GM19372 (cell line): ENCODE data around the gene SNRPE.
"Not testable (repeated sequence)": the region's sequence is repeated elsewhere in the genome, so short reads cannot be mapped to it uniquely, and the experiment has no call there.

Experiments used
- ATAC-seq: cut with Tn5 transposase; IDR thresholded peaks from one replicate; pipeline ENCODE4 v1.9.1; 2021; ENCODE audit warnings: mild to moderate bottlenecking, low read depth, moderate library complexity; ENCODE audit not compliant: unreplicated experiment

SNRPE gene

GRCh38 chr1:203861379-203862184 lies at the start of gene SNRPE:
SNRPE (plus strand) TSS chr1:203861599; CDS start chr1:203861660, 61 bp downstream.
- ATAC-seq = peak; percentile 98

- no peak for ATAC-seq
Observed at GRCh38 chr1:203813581-203814341, 47.6 kb upstream of the SNRPE start.

DNA sequence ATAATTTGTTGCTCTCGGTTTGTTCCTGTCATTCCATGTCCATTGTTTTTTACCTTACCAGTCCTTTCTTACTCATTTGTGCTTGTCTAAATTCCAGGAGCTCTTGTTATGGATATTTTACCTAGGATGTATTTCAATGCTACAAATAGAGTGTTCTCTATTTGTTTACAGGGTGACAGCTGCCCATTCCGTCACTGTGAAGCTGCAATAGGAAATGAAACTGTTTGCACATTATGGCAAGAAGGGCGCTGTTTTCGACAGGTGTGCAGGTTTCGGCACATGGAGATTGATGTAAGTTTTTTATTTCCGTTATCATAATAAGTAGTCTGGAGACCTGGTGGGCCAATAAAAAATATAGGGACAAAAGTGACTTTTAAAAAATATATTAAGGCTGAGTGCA lies 43.0 kb upstream of the SNRPE start:
- no peak for ATAC-seq

DNA sequence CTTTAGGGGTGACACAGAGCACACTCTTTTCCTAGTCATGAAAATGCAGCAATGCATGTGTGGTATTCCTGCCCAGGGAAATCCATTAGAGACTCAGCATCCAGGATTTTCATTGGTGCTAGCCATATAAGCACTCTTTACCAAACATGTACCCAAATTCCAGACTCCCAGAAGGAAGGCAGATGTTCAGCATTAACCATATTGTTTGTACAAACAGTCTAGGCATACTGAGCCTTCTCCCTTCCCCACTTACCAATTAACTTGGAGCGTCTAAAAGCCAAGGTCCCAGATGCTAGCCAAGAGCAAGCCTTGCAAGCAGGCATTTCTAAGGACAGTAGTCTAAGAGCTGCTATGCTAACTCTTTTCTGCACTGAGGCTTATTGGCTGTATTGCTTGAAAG lies 38.1 kb upstream of the SNRPE start:
- no peak for ATAC-seq

DNA sequence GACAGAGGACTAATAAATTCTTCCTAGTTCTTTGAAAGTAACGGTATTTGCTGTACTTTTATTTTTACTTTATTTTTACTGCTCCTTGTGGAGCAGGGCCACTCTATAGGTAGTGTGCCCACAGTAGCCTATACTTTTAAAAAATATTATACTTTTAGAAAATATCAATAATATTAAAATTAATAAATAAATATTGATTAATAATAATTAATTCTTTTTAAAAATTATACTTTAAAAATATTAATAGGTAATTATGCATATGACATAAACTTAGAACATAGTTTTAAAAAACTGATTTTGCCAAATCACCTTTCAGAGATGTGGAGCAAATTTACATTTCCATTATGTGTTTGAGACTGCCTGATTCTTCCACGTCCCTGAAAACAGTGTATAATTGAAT lies 35.2 kb upstream of the SNRPE start:
- ATAC-seq = no peak

DNA sequence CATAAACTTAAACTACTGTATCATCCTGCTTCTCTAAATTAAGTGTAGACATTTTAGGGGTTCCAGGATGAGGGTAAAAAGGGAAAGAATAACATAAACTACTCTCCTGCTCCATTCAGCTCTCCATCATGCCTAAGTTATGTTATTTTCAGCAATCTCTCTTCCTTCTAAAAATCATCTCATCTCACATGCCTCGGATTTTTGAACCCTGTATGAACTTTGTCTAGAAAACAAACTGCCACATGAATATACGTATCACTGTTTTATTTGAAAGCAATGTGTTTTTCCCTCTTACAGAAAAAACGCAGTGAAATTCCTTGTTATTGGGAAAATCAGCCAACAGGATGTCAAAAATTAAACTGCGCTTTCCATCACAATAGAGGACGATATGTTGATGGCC lies 33.4 kb upstream of the SNRPE start:
- no peak for ATAC-seq

DNA sequence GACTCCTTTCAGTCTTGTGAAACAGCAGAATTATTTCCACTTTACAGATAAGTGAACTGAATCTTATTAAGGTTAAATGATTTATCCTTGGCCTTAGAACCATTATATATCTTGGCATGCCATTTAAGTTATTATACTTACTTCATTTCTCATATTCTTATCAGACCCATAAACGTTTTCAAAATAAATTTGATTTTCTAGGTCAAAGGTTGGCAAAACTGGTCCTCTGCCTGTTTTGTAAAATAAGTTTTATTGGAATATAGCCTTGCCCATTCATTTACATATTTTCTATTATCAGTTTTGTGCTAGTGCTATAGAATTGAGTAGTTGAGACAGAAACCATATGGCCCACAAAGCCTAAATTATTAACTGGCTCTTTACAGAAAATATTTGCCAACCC lies 32.9 kb upstream of the SNRPE start:
- no peak for ATAC-seq

GRCh38 chr1:203829247-203829646 lies 32.2 kb upstream of the SNRPE start:
- not testable (repeated sequence) for ATAC-seq

DNA sequence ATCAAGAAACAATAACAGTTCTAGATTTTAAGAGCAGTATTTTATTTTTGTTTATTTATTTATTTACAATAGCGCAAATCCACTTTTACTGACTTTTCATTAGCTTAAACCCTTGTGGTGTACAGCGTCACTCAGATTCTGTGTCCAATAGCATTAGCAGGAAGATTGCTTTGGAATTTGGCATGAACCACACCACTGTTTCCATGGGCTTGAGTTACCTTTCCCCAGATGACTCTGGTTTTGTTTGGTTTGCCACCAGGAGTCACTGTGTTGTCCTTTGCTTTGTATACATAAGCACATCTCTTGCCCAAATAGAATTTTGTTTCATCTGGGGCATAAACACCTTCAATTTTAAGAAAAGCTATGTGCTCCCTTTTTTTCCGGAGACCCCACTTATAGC lies 25.9 kb upstream of the SNRPE start:
- ATAC-seq = no peak

GRCh38 chr1:203839081-203839480 lies 22.3 kb upstream of the SNRPE start:
- ATAC-seq = no peak

DNA sequence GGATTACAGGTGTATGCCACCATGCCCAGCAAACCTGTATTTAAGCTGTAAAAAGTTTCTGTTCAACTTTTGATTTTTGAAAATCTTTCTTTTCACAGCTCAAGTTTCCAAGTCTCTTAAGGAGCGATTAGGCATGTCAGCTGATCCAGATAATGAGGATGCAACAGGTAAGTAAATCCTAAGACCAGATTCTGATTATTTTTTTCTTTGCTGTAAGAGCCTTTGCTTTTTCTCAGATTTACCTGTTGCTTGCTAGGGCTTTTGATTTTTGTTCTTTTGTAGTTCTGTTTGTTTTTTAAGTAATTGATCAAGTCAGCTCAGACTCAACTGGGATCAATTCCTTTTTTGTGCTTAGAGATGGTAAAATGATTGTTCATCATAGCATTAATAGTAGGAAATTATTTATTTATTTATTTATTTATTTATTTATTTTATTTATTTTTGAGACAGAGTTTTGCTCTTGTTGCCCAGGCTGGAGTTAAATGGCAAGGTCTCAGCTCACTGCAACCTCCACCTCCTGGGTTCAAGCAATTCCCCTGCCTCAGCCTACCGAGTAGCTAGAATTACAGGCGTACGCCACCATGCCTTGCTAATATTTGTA lies 21.1 kb upstream of the SNRPE start:
- no peak for ATAC-seq

- no peak for ATAC-seq
Observed at GRCh38 chr1:203842559-203842876, 18.9 kb upstream of the SNRPE start.

- ATAC-seq = no peak
Observed at GRCh38 chr1:203843435-203843834, 18.0 kb upstream of the SNRPE start.

GRCh38 chr1:203853112-203853511 lies 8.3 kb upstream of the SNRPE start:
- ATAC-seq = not testable (repeated sequence)

DNA sequence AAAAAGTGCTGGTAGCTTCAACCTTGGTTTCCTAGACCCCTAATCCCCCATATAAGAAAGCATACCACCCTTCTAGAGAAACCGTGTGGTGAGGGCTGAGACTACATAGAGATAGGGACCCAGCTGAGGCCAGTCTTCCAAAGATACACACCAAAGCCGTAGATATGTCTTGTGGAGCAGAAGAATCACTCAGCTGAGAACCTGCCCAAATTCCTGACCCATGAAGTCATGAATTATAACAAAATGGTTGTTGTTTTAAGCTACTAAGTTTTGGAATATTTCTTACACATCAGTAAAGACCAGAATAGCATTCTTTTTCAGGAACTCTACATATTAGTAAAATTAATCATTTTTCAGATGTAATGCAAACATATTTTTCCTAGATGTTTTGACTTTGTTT lies 3.3 kb upstream of the SNRPE start:
- ATAC-seq = no peak

GRCh38 chr1:203858975-203859374 lies 2.4 kb upstream of the SNRPE start:
- no peak for ATAC-seq

DNA sequence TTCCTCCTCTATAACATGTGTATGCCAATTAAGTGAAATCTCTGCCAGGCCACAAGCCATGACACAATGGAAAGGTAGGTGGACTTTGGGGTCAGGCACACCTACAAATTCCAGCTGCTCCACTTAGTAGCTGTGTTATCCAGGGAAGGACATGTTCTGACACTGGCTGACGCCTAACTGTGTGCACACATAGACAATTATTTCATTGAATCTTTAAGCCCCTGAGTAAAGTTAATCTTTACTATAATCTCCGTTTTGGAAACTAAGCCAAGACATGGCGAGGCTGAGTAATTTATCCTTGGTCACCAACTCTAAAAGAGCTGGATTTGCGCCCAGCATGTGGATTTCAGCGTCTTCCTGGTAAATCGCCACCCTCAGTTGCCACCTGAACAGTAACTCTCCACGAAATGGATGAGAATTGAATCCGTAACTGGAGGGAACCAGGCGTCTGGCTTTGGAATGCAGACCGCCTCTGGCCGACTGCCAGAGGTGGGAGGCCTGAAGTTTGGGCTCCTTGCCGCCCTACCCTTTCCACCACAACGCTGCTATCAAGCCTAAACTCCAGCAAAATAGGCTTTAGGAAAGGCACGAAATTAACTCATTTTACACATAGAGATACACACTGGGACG lies 888 bp upstream of the SNRPE start:
- no peak for ATAC-seq

DNA sequence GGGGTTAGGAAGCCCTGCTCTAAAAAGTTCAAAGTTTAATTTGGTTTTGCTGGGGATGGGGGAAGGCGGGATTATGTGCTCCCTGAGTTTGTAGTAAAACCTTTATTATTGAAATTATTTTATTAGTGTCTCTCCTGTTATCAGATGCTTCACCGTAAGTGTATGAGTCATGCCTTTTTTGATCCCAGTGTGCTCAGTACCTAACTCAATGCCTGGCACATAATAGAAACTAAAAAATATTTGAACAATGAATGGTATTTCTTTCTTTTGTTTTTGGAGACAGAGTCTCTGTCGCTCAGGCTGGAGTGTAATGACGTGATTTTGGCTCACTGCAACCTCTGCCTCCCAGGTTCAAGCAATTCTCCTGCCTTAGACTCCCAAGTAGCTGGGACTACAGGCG lies 6.4 kb downstream of the SNRPE start:
- no peak for ATAC-seq

DNA sequence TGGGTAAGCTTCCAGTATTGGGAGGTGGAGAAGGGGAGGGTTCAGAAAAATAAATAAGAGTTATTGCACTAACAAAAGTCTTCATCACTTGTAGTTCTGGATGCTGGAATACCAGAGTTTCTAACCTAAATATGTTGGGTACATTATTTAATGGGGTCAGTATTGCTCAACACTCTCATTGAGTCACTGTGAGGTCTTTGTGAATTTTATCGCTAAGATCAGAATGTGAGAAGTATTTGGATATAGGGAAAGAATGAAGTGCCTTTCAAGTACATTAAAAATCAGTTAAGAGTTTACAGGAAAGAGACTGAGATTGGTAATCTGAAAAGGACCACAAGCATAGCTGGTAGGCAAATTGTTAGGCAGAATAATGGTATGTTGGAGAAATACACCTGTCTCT lies 8.8 kb downstream of the SNRPE start:
- ATAC-seq = no peak

DNA sequence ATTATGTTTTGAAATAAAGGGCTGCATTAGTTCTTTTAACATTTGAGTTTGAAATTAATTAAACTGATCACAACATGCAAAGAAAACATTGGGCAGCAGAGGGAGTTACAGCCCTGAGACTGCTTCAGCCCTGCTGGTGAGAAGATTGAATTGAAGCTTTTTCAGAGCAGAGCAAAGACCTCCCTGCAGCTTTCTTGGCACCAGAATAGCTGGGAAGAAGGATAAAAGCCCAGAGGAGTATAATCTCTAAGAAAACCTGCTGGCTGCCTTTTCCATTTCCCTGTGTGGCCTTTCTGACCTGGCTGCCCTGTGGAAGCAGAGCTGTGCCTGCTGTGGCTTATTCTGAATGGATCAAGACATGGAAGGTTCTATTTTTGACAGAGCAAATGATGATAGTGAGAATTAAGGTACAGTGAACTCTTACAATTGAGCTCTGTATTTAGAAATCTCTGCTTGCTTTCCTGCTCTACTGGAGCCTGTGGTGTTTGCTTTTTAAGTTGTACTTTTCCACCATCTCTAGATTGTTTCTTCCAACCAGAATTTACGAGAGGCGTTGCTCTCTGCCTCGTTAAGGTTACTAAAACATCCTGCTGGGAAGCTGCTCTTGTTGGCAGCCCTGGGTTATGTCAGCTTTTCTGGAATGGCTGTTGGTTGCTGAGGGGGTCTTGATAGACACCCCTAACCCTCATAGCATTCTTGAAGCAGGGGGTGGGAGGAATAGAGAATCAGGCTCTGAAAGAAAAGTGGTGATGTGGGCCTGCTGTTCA lies 9.9 kb downstream of the SNRPE start:
- ATAC-seq = no peak
